PC-9 (cell line): ENCODE data around the gene TMEM161A. TPM values are rescaled to one million over a fixed set of nuclear protein-coding genes. Genes with fewer than 3 reads are reported as not detected.

Source experiments
- BruUV-seq: library from RNA; stranded (reverse); fragments of 400-500 nt; replicated peaks from 2 replicates; lab custom pipeline; 2021; lab: Mats Ljungman, UMichigan
- CTCF ChIA-PET: fragments of 300-600 bp; sonication (Branson Sonifier 250); formaldehyde crosslinking; loops from one replicate; lab custom pipeline; 2022; ENCODE audit warnings: antibody characterized with exemption; lab: Charles Lee
- POLR2A ChIA-PET: fragments of 300-600 bp; sonication (Branson Sonifier 250); formaldehyde crosslinking; loops from one replicate; lab custom pipeline; 2022; ENCODE audit warnings: antibody characterized with exemption; ENCODE audit not compliant: unreplicated experiment; lab: Charles Lee
- DNase-seq, 2 experiments: peaks; one replicate each; pipeline versions ENCODE4 v3.0.0 to v3.0.0-alpha.2; 2015 to 2022; ENCODE audit warnings: mixed read lengths in 1 of 2
- H2AFZ ChIP-seq: fragments of 200-600 bp; sonication (generic); 2 replicates; pipeline ENCODE4 v1.8.1; 2017; ENCODE audit warnings: antibody characterized with exemption
- H3F3A ChIP-seq: fragments of 200-600 bp; sonication (generic); 2 replicates; pipeline ENCODE4 v1.8.1; 2017; ENCODE audit warnings: antibody characterized with exemption, mild to moderate bottlenecking, low read depth; ENCODE audit not compliant: insufficient read depth
- H3K27ac ChIP-seq: fragments of 200-600 bp; sonication (generic); 2 replicates; pipeline ENCODE4 v1.6.1; 2016; ENCODE audit warnings: mixed run types
- H3K27me3 ChIP-seq: fragments of 200-600 bp; sonication (generic); 2 replicates; pipeline ENCODE4 v1.6.1; 2016; ENCODE audit warnings: low read depth, mixed run types; ENCODE audit not compliant: insufficient read depth
- H3K36me3 ChIP-seq: fragments of 200-600 bp; sonication (generic); 2 replicates; pipeline ENCODE4 v1.6.1; 2016; ENCODE audit warnings: low read depth, mixed run types
- H3K4me1 ChIP-seq: fragments of 200-600 bp; sonication (generic); replicated peaks from 2 replicates; pipeline ENCODE4 v1.6.1; 2016; ENCODE audit warnings: mixed run types; ENCODE audit not compliant: insufficient read depth
- H3K4me2 ChIP-seq: fragments of 200-600 bp; sonication (generic); 2 replicates; pipeline ENCODE4 v1.6.1; 2017; ENCODE audit warnings: mixed run types
- H3K4me3 ChIP-seq: fragments of 200-600 bp; sonication (generic); 2 replicates; pipeline ENCODE4 v1.6.1; 2016; ENCODE audit warnings: mixed run types
- H3K79me2 ChIP-seq: fragments of 200-600 bp; sonication (generic); 2 replicates; pipeline ENCODE4 v1.6.1; 2017; ENCODE audit warnings: low read depth, mixed run types
- H3K9me2 ChIP-seq: fragments of 200-600 bp; sonication (generic); 2 replicates; pipeline ENCODE4 v1.8.1; 2017; ENCODE audit warnings: mild to moderate bottlenecking; ENCODE audit not compliant: insufficient read depth
- H3K9me3 ChIP-seq: fragments of 200-600 bp; sonication (generic); 2 replicates; pipeline ENCODE4 v1.8.1; 2016; ENCODE audit warnings: low read depth; ENCODE audit not compliant: insufficient read depth
- H4K20me1 ChIP-seq: fragments of 200-600 bp; sonication (generic); 2 replicates; pipeline ENCODE4 v1.8.1; 2017; ENCODE audit not compliant: insufficient read depth
- EZH2 ChIP-seq: fragments of 200-600 bp; sonication (generic); IDR thresholded peaks from 2 replicates; pipeline ENCODE4 v1.8.0; 2017; ENCODE audit warnings: antibody characterized with exemption, low read depth
- intact Hi-C: fragments of 100-400 bp; cut with micrococcal nuclease; formaldehyde crosslinking; loops from one replicate; pipeline ENCODE4 v1.10.0; 2022; ENCODE audit not compliant: unreplicated experiment
- total RNA-seq: library from RNA; stranded (reverse); gene quantifications from 2 replicates; pipeline ENCODE4 v1.2.3, GENCODE V29; 2021
- TF ChIP-seq, protein P1 (sequence below): fragments of 200-600 bp; sonication (generic); conservative IDR thresholded peaks from 2 replicates; pipeline ENCODE4 v1.6.1; 2017; ENCODE audit warnings: mixed run types, antibody characterized with exemption, mild to moderate bottlenecking, moderate library complexity

The TMEM161A gene
- total RNA-seq, 1 experiment from 2014 or later: 41.1 TPM

DNA sequence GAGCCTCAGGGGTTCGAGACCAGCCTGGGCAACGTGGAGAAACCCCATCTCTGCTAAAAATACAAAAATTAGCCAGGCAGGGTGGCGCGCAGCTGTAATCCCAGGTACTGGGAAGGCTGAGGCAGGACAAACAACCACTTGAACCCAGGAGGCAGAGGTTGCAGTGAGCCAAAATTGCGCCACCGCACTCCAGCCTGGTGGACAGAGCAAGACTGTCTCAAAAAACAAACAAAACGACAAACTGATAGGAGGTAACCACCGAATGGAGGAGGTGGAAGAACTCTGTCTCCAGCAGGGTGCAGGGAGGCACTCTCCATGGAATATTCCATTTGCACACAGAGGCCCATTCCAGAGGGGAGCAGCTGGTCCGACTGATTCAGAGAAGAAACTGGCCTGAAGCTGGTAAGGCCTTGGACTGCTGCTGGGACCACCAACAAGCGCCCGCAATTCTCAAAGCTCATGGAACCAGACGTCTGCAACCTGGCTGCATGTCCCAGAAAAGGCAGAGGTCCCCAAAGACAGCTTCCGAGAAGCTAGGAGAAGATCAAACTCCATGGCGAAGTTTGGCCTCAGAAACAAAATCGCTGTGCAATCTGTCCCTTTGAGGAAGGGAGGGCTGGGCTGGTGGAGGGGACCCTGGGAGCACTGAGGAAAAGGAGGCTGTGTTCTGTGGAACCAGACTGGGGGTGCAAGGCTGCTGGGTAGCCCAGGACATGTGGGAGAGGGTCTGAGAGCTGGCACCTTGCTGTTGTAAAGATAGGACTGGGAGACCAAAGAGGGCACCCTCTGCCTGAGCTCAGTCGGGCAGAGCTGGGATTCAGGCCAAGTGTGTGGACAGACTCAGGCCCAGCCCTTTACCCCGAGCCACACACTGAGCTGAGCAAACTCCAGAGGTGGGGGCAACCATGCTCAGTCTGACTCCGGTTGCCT, 39.3 kb downstream of the TMEM161A start:
- DNase-seq: peak; percentile 11 to 31
- H3K4me3 ChIP-seq: no peak overlapping the region
- H3K4me2 ChIP-seq: peak overlapping the region; percentile 21
- peaks cover 52% of the 10 kb centered on the region for H3K4me1 ChIP-seq
- no peaks in the 10 kb centered on the region for H3K27me3 ChIP-seq
- ChIA-PET POLR2A (no interaction called here), CTCF (no interaction called here)
- intact Hi-C loops: no loop called here
- no peaks in the 10 kb centered on the region for H3K9me2 ChIP-seq
- H3F3A ChIP-seq: peaks cover 14% of the 10 kb centered on the region; the same call in 1 of the 2 replicates
- no peaks in the 10 kb centered on the region for H3K36me3 ChIP-seq
- no peak overlapping the region for H2AFZ ChIP-seq
- H3K9me3 ChIP-seq: no peaks in the 10 kb centered on the region
- H3K79me2 ChIP-seq: no peaks in the 10 kb centered on the region
- H4K20me1 ChIP-seq: no peaks in the 10 kb centered on the region
- no TSS peak for BruUV-seq
- no peak for TF ChIP-seq EZH2
- TF ChIP-seq, protein P1, sequence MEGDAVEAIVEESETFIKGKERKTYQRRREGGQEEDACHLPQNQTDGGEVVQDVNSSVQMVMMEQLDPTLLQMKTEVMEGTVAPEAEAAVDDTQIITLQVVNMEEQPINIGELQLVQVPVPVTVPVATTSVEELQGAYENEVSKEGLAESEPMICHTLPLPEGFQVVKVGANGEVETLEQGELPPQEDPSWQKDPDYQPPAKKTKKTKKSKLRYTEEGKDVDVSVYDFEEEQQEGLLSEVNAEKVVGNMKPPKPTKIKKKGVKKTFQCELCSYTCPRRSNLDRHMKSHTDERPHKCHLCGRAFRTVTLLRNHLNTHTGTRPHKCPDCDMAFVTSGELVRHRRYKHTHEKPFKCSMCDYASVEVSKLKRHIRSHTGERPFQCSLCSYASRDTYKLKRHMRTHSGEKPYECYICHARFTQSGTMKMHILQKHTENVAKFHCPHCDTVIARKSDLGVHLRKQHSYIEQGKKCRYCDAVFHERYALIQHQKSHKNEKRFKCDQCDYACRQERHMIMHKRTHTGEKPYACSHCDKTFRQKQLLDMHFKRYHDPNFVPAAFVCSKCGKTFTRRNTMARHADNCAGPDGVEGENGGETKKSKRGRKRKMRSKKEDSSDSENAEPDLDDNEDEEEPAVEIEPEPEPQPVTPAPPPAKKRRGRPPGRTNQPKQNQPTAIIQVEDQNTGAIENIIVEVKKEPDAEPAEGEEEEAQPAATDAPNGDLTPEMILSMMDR: no peak
- no peak overlapping the region for H3K27ac ChIP-seq

DNA sequence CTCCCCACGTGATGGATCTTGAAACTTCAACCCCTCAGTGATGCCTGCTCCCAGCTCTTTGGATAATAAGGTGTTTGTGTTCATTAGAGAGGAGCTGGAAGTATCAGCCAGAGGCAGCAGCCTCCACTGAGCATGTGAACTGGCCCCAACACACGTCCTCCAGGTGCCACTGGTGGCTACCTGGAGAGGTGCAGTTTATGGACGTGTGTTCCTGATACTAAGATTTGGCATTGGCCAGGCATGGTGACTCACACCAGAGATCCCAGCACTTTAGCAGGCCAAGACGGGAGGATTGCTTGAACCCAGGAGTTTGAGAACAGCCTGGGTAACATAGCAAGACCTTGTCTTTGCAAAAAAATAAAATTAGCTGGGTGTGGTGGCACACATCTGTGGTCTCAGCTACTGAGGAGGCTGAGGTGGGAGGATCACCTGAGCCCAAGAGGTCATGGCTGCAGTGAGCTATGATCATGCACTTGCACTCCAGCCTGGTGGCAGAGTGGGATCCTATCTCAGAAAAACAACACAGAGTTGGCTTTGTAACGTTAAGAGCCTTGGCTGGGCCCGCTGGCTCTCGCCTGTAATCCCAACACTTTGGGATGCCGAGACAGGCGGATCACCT, 40.1 kb downstream of the TMEM161A start:
- Histone ChIP-seq H3K9me3 (no peaks in the 10 kb centered on the region), H4K20me1 (no peaks in the 10 kb centered on the region), H3K27ac (peak overlapping the region; percentile 79; the same call in 1 of the 2 replicates), H3K36me3 (no peaks in the 10 kb centered on the region), H3K9me2 (no peaks in the 10 kb centered on the region), H2AFZ (no peak overlapping the region), H3K4me3 (no peak overlapping the region), H3K4me2 (0 out of 2 replicates have a peak overlapping the region, but pooled peaks have one; percentile 48), H3F3A (peaks cover 14% of the 10 kb centered on the region; the same call in 1 of the 2 replicates), H3K27me3 (no peaks in the 10 kb centered on the region), H3K4me1 (peaks cover 52% of the 10 kb centered on the region), H3K79me2 (no peaks in the 10 kb centered on the region)
- peak; percentile 16 to 79 for DNase-seq
- intact Hi-C loops: no loop called here
- POLR2A ChIA-PET: no interaction called here
- no TSS peak for BruUV-seq
- TF ChIP-seq, protein P1: peak; percentile 46
- no peak for TF ChIP-seq EZH2
- CTCF ChIA-PET: interaction anchor here (0.6 kb wide), 2 partner anchors 471 to 769 kb away, joined by 3 to 5 read pairs; no protein-coding TSS in a partner anchor
